ENCODE data around the gene NLN.

GRCh38 chr5:65867542-65868195 lies 145.7 kb downstream of the NLN start:
- TF ChIP-seq CTCF (IDR thresholded peaks at IDR 0.05), result no peak
- no peak for TF ChIP-seq POLR2A (IDR thresholded peaks at IDR 0.05)

All from Peyer's patch (tissue), 4 donors.